Glomerular endothelial cell (primary cell): ENCODE data around the gene DUSP14. TPM values are rescaled to one million over a fixed set of nuclear protein-coding genes. Genes with fewer than 3 reads are reported as not detected.
A peak's percentile ranks its signal among the peaks of the same experiment; 100 is the strongest.

Source experiments
- DNase-seq: peaks from one replicate; pipeline ENCODE4 v3.0.0-alpha.2; 2011; ENCODE audit warnings: low read depth, low spot score; ENCODE audit errors: extremely low read depth
- total RNA-seq: library from RNA; depleted of rRNA; stranded (reverse); fragments of >200 nt; gene quantifications from 2 replicates; pipeline ENCODE4 v1.2.3, GENCODE V29; 2015

DUSP14 gene
- total RNA-seq, 1 donor from 2014 or later: 52.8 TPM

DNA sequence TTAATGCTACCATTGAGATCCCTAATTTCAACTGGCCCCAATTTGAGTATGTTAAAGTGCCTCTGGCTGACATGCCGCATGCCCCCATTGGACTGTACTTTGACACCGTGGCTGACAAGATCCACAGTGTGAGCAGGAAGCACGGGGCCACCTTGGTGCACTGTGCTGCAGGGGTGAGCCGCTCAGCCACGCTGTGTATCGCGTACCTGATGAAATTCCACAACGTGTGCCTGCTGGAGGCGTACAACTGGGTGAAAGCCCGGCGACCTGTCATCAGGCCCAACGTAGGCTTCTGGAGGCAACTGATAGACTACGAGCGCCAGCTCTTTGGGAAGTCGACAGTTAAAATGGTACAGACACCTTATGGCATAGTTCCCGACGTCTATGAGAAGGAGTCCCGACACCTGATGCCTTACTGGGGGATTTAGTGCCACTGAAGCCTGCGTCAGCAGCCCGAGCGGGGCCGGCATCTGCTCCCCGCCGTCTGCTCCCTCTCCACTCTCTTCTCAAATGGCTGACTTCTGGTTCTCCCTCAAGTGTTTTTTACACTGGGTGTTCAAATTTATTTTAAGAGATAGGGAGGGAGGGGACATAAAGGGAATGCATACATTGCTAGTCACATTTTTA is 22.9 kb downstream of the DUSP14 start:
- DNase-seq: no peak

DNA sequence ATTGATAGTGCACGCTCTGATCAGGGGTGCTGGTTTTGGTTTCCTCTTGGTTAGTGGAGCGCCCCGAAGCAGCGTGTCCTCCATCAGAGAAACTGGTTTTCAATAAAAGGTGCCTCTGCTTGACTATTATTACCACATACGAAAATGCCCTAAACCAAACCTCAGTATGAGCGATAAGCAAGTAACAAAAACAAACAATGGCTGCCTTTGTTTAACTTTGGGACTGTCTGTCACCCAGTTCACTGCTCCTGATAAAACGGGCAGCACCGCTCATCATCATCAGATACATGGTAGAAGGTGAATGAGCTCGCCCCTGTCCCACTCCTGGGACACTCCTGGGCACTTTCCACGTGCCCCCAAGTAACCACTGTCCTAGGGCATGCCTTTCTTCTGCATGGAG is 24.0 kb downstream of the DUSP14 start:
- no peak for DNase-seq

DNA sequence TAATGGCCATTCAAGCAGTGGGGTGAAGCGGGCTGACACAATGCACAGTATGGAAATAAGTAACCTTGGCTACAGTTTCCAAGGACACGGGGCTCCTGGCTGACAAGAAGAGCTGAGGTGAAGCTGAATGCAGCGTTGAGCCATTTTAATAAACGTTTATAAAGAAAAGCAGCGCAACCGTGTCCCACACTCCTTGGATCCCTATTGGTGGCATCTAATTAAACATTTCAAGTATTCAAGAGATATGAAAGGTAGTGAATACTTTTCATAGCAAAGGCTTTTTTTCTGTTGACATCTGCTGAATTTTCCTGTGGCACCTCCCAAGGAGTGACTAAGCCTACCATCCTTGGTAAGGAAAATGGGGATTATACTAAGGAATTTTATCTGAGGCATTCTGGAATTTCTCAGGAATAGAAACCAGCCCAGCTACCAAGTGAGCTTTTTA is 26.5 kb downstream of the DUSP14 start:
- no peak for DNase-seq

DNA sequence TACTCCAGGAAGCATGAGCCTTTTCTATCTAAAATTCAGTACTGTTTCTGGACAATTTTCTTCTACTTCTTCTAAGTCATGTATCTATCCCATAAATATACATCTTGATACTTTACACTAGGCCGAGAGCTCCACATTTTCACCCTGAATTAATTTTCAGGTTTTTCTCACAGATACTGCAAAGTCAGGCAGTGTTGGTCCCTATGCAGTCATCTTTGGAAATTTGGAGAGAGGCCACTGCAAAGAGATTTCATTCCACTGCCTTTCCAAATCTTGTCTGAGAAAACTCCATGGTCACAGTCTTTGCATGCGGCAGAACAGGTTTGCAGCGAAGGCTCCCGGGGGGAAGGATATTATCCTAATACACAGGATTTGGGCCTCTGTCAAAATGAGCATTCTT is 28.2 kb downstream of the DUSP14 start:
- DNase-seq: no peak

DNA sequence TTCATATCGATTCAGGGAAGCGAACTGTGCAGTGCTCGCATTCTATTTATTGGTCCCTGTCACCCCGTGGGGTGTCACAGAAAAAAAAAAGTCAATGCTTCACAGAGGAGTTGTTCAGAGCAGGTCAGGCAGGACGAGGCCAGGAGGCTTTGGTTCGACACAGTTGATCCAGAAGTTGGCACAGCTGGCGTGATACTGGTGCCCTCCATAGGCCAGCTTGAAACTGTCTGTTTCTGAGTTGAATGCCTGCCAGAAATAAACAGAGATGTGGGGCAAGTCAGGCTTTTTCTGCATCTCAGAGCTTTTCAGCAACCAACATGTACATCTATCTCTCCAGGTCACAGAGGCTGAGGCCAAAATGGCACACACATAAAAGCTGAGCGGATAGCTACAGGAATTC is 29.1 kb downstream of the DUSP14 start:
- no peak for DNase-seq

DNA sequence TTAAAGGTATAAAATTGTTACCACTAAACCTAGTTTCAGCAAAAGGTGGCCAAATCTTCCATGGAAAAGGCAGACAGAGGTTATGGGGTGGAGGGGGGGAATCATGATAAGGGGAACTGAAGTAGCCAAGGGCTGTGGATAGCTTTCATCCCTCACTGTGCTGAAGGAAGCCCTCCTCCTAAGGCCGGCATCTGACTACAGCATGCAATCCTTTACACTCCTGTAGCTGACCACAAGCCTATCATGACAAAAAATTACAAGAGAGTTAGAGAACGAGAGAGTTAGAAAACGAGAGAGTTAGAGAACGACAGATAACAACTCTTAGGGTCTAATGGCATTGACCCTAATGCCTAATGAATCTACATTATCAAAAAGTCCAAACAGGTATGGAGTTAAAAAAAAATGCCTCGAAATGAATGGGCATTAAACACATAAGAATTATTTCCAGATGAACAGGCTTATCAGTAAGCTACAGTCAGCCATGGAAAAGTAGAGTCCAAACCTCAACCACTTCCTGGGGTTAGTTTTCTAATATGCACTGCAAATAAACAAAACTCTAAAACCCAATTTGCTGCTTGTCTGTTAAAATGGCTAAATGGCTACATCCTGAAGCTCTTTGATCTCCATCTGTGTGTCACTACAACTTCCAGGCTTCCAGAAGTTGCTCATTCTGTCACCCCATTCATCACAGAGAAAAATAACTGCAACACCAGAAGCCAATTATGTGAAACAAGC is 29.7 kb downstream of the DUSP14 start:
- no peak for DNase-seq

DNA sequence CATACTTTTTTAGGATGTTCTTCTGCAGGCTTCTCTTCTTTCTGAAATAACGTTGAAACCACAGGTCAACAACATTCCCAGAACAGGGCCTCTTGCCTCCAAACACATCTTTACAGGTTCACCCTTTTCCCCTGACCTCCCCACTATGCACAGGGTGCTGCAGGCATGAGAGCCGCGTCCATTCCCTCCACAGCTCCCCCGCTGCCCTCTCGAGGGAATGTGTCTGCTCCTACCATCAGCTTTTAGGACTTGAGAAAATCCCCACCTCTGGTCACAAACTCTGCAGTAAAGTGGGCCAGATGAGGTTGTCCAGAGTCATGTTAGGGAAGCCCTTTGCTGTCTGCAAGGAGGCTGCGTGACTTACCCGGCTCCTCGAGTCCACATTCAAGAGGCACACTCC is 30.5 kb downstream of the DUSP14 start:
- no peak for DNase-seq

DNA sequence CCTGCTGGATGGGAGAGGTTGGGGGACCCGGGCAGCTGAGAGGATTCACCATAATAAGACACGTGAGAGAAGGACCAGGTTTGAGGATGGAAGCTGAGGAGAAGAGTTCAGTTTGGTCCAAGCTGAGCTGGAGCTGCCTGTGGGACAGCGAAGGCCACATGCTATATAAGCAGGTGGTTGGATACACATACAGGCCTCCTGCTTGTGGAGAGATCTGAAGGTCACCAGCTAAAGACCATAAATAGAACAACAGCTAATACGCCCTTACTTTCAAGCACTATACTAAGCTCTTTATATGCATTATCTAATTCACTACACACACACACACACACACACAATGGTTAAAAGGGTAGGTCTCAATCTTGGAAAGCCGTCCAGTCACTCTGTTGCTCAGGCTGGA is 32.1 kb downstream of the DUSP14 start:
- DNase-seq: no peak

DNA sequence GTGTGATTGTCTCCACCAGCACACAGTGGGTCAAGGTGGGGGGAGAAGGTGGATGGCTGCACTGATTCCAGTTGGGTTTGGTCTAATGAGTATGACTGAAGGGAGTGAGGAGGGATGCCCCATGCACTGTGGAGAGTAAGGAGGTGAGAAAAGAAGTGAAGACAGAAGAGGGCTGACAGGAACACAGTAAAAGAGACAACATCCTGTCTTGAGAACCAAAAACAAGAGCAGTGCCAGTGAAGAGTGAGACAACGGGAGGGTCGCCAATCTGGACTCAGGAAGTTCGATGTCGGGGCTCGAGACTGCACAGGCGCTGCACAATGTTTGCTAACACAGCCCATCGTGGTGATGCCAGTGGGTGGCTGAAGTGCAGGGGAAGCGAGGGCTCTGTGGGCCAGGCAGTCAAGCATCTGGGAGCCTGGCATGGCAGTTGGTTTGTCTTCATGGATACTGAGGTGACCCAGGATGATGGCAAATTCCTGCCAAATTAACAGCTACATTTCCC is 34.1 kb downstream of the DUSP14 start:
- no peak for DNase-seq

DNA sequence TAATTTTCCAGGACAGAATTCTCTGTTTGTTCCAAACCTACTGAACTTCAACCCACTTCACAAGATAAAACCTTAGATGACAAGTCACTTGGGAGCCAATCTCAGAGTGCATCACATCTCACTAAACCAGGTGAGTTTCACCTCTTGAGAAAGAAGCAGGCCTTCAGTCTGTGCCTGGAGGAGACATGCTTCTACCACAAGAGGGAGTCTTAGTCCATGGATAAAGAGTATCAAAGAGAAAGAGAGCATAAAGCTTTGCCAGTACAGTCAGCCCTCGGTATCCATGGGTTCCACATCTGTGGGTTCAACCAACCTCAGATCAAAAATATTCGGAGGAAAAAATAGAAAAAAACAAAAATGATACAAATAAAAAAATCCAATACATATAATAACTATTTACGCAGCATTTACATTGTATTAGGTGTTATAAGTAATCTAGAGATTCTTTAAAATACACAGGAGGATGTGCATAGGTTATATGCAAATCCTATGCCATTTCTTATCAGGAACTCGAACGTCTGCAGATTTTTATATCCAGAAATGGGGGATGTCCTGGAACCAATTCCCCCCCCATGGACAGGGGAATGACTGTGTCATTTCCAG is 37.7 kb downstream of the DUSP14 start:
- peak; percentile 16 for DNase-seq

DNA sequence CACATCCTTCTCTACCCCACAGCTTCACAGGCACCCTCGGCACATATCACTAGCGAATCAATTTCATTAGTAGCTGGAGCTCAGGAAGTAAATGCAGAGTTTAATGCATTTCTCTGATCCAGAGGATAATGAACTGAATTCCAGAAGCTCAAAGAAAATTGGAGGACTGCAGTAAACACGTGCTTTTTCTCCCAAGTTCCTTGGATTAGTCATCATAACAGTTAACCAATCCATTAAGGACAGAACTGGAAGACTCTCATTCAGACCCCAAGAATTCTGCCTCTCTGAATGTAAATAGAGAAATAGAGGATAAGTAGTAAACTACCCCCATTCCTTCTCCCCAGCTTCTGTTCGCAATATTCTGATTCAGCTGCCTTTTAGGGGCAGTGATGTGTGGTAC is 40.7 kb downstream of the DUSP14 start:
- DNase-seq: no peak

DNA sequence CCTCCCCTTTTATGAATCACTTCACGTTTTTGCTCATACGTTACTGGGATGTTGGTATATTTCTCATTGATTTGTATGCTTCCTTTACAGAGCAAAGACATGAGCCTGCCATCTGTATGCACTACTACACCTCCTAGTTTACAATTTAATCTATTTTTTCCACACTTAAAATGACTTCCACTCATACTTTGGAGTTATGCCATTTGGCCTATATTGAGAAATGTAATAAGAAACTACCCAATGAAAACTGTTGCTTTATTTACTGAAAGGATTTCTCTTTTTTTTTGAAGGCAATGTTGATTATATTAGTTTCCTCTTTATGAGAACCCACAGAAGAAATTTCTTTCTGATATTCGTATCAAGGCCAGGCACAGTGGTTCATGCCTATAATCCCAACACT is 43.1 kb downstream of the DUSP14 start:
- DNase-seq: no peak

DNA sequence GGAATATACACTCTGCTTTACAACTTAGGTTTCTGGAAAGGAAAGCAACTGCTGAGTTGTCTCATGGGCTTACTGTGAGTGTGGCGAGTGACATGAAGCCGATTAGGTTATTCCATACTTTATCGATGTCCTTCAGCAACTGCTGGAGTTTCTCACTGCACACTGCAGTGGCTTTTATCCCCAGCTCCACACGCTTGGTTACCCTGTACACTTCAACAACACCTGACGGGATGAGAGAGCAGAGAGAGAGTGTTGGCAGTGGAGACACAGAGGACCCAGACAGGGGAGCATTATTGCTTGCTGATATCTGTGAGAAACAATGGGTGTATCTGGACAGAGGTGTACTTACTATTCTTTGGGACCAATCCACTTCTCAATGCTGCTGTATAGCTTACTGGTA is 46.2 kb downstream of the DUSP14 start:
- DNase-seq: no peak

DNA sequence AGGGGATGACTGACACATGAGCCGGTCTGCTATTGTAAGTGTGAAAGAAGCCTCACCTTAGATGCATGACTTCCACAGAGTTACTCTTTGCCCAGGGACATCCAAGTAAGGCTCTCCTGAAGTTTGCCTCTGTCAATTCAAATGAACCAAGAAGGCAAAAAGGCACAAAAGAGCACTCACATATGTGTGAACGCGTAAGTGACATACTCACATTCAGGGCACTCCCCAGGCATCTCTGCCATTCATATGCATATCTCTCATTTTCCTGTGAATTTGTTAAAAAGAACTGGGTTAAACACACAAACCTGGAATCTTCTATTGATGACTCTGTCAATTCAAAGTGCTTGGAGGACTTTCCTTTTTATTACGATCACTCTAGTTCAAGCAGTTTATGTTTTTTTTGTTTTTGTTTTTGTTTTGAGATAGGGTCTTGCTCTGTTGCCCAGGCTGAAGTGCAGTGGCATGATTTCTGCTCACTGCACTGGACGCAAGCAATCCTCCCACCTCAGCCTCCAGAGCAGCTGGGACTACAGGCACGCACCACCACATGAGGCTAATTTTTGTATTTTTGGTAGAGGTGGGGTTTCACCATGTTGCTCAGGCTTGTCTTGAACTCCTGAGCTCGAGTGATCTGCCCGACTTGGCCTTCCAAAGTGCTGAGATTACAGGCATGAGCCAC is 49.4 kb downstream of the DUSP14 start:
- no peak for DNase-seq

DNA sequence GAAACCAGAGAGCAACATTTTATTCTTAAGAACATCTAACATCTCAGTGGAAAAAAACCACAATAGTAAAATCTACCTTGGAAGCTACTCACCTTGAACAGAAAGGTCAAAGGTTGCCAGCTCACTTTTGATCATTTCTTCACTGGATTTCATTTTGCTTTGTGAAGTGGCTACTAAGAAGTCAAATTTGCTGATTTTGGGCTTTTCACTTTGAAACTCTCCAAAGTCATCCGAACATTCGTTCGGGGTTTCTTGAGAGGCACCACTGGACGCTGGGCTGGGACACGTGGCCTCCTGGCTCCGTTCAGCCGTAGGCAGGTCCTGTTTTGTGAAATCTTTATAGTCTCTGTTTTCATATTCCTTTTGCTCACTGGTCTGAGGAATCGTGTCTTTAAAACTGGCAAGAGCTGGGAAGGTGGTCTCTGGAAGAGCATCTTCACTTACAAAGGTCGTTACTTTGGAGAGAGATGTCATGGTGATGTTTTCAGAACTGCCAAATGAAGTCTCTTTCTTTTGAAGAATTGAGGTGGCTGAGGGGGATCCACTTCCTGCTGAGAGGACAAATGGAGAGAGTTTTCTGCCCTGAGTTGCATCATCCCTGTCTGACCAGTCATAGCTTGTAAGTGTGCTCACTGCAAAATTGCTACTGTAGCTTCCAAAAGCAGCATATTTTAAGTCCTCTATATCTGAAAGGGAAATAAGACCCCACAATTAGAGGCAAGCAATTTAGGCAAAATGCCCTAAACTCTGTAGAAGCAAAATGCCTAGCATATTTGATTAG is 52.4 kb downstream of the DUSP14 start:
- no peak for DNase-seq

DNA sequence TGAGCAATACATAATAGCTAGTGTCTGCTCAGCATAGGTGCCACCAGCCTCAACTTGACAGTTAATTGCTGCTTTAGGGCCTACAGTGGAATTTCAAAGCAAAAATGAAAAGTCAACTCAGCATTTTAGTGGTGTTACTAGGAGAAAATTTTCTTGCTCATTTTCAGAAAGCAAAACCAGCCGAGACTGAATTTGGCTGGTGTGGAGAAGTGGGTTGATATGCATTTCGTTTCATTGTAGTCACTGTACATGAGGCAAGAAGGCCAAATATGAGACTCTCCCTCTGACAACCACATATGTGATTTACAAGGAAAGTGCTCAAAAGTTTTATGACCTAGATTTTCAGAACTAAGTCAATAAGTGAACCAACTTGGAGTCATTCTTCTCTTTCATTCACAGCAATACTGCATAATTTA is 54.0 kb downstream of the DUSP14 start:
- no peak for DNase-seq

DNA sequence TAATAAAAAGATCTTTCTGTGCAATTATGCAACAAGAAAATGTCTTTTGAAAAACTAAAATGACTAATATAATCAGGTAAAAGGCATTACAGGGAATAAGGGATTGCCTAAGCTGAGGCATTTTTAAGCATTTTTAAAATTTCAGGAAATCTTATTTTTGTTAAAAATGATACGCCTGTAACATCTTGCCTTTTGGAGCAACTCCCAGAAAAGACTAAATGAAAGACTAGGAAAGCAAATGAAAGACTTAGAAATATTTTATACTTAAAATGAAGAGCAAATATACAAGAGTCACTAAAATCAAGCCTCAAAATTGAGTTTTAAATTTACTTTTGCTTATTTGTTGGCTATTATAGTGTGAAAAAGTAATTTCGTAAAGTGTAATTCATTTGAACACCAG is 55.8 kb downstream of the DUSP14 start:
- no peak for DNase-seq

DNA sequence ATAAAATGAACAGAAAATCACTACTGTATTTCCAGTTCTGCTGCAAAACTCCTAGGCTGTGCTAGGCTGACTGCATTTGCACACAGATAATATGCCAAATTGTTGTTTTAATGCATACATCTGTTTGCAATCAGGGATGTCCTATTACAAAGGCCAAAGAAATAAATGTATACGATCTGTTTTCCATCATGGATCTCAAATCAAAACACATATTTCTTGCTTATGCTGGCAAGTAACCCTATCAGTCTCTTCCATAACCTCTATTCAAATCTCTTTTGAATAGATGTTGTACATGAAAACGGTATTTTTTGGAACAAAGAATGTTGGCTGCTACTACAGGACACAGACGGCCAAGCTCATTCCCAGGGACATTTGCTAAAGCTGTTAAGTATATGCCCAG is 56.6 kb downstream of the DUSP14 start:
- no peak for DNase-seq

DNA sequence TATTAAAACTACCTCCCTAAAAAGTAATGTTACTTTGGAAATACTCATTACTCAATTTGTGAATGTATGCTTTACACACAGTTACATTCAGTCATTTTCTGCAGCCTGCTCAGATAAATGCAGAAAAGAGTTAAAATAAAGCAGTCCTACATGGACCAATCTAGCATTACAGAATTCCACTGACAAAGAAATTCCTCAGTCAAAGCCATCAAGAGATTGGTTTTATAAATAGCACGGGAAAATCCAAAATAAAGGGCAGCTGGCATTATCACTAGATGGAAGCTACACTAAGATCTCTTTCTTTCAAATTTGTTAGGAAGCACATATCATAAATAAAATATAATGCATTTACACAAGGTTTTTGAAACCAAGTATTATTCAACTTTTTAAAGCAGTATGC is 58.3 kb downstream of the DUSP14 start:
- DNase-seq: no peak

DNA sequence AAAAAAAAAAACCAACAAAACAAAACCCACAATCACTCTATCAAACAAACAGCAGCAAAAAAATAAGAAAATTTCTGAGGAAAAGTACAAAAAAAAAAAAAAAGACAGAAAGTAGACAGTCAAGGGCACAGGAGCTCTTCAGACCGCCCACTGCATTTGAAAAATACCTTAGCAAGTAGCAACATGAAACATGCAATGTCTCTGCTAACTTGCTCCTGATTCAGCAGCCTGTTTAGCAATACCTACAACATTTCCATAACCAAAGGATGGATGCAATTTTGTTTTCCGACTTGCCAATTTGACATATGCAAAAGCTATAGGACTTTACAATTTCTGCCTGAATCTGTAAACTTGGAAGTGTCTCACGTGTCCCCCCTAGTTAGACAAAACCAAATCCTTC is 62.1 kb downstream of the DUSP14 start:
- no peak for DNase-seq
